ENCODE results near the gene UCN2.

UCN2 gene

GRCh38 chr3:48595075-48595525 lies 31.5 kb upstream of the UCN2 start, which contains the start of gene COL7A1 (continued):
- TF ChIP-seq, protein P1, sequence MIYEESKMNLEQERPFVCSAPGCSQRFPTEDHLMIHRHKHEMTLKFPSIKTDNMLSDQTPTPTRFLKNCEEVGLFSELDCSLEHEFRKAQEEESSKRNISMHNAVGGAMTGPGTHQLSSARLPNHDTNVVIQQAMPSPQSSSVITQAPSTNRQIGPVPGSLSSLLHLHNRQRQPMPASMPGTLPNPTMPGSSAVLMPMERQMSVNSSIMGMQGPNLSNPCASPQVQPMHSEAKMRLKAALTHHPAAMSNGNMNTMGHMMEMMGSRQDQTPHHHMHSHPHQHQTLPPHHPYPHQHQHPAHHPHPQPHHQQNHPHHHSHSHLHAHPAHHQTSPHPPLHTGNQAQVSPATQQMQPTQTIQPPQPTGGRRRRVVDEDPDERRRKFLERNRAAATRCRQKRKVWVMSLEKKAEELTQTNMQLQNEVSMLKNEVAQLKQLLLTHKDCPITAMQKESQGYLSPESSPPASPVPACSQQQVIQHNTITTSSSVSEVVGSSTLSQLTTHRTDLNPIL (CRISPR knock-in tag; IDR thresholded peaks at IDR 0.05; ENCODE audit: low read depth): no peak
- no peak for TF ChIP-seq ZNF8 (CRISPR knock-in tag; IDR thresholded peaks at IDR 0.05)

DNA sequence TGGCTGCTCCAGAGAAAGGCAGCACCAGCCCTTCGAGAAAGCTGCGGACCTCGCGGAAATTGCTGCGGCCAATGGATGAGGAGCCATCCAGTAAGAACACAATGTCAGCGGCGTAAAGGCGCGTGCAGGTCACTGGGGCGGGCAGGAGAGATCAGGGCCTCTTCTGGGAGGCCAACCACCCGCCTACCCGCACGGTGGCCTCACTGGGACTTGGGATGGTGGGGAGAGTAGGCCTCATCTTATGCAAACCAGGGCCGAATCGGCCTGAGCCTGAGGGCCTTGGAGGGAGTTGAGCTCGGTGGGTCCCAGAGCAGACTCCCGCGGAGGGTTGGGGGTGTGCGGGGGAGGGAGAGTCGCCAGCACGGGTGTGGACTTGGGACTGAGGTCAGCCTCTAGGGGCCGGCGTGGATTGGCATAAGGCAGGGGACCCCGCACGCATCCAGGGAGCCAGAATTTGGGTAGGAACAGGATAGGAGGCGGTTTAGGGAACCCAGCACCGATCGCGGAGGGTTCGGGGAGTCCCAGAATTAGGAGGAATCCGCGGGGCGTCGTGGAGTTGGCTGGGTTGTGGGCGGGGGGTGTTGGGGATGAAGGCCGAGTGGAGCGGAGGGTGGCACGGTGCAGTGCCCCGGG lies 31.0 kb upstream of the UCN2 start:
- ATAC-seq: no peak
- TF ChIP-seq ZNF565 (CRISPR knock-in tag; conservative IDR thresholded peaks at IDR 0.05; ENCODE audit: low read depth) (no peak), OSR1 (CRISPR knock-in tag; IDR thresholded peaks at IDR 0.05) (no peak), TCF4 (CRISPR knock-in tag; IDR thresholded peaks at IDR 0.05; ENCODE audit: borderline replicate concordance) (no peak), PPARA (CRISPR knock-in tag; IDR thresholded peaks at IDR 0.05; ENCODE audit: borderline replicate concordance) (no peak), GLIS3 (CRISPR knock-in tag; IDR thresholded peaks at IDR 0.05) (no peak), ISL1 (CRISPR knock-in tag; IDR thresholded peaks at IDR 0.05) (no peak), PATZ1 (CRISPR knock-in tag; IDR thresholded peaks at IDR 0.05; ENCODE audit: borderline replicate concordance) (no peak), RARB (CRISPR knock-in tag; IDR thresholded peaks at IDR 0.05) (no peak), BACH2 (CRISPR knock-in tag; IDR thresholded peaks at IDR 0.05; ENCODE audit: borderline replicate concordance) (no peak), CSRNP3 (CRISPR knock-in tag; IDR thresholded peaks at IDR 0.05) (no peak), ESRRG (CRISPR knock-in tag; IDR thresholded peaks at IDR 0.05) (no peak), TOX (CRISPR knock-in tag; IDR thresholded peaks at IDR 0.05; ENCODE audit: borderline replicate concordance) (no peak), POU6F1 (CRISPR knock-in tag; IDR thresholded peaks at IDR 0.05; ENCODE audit: borderline replicate concordance, low read depth) (no peak), ARNTL (CRISPR knock-in tag; IDR thresholded peaks at IDR 0.05; ENCODE audit: borderline replicate concordance, low read depth) (no peak)

DNA sequence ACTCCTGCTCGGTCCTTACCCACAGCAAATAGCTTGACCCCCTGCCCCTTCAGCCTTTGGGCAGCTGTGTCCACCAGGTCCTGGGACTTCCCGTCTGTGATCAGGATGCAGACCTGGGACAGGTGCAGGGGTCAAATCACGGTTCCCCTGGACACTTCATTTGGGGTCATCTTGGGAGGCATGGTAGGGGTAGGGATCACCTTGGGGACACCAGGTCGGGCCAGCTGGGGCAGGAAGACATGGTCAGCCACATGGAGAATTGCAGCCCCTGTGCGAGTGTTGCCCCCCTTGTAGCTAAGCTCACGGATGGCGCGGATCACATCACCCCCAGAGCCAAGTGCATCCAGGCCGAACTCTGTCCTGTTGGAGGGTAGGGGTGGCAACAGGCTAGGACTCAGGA lies 29.8 kb upstream of the UCN2 start:
- ATAC-seq: no peak
- TF ChIP-seq ARNTL (CRISPR knock-in tag; IDR thresholded peaks at IDR 0.05; ENCODE audit: borderline replicate concordance, low read depth): no peak
- TF ChIP-seq ZFP30 (CRISPR knock-in tag; IDR thresholded peaks at IDR 0.05): no peak
- no peak for TF ChIP-seq PATZ1 (CRISPR knock-in tag; IDR thresholded peaks at IDR 0.05; ENCODE audit: borderline replicate concordance)
- no peak for TF ChIP-seq PPARA (CRISPR knock-in tag; IDR thresholded peaks at IDR 0.05; ENCODE audit: borderline replicate concordance)
- TF ChIP-seq ZC3H10 (CRISPR knock-in tag; IDR thresholded peaks at IDR 0.05): no peak
- TF ChIP-seq, protein P1 (CRISPR knock-in tag; IDR thresholded peaks at IDR 0.05; ENCODE audit: low read depth): no peak
- no peak for TF ChIP-seq ZNF8 (CRISPR knock-in tag; IDR thresholded peaks at IDR 0.05)
- no peak for TF ChIP-seq TSHZ2 (CRISPR knock-in tag; IDR thresholded peaks at IDR 0.05)
- no peak for TF ChIP-seq POU6F1 (CRISPR knock-in tag; IDR thresholded peaks at IDR 0.05; ENCODE audit: borderline replicate concordance, low read depth)
- no peak for TF ChIP-seq ZFP3 (CRISPR knock-in tag; IDR thresholded peaks at IDR 0.05)
- TF ChIP-seq BACH2 (CRISPR knock-in tag; IDR thresholded peaks at IDR 0.05; ENCODE audit: borderline replicate concordance): no peak
- TF ChIP-seq RARB (CRISPR knock-in tag; IDR thresholded peaks at IDR 0.05): no peak
- TF ChIP-seq CSRNP3 (CRISPR knock-in tag; IDR thresholded peaks at IDR 0.05): no peak
- TF ChIP-seq TOX (CRISPR knock-in tag; IDR thresholded peaks at IDR 0.05; ENCODE audit: borderline replicate concordance): no peak
